HCT116 (cell line): ENCODE data around the gene PRIMPOL. TPM values are rescaled to one million over a fixed set of nuclear protein-coding genes. Genes with fewer than 3 reads are reported as not detected.

ENCODE experiments used
- ATAC-seq: fragments of 200-7000 bp; cut with Tn5 transposase; 2 replicates; pipeline ENCODE4 v1.9.1; 2020; ENCODE audit warnings: mild to moderate bottlenecking, moderate library complexity
- BruUV-seq: library from RNA; stranded (reverse); fragments of 400-500 nt; replicated peaks from 2 replicates; lab custom pipeline; 2021; lab: Mats Ljungman, UMichigan
- CTCF ChIA-PET: fragments of 300-600 bp; sonication (Branson Sonifier 250); formaldehyde crosslinking; loops from one replicate; lab custom pipeline; 2021; ENCODE audit warnings: antibody characterized with exemption; lab: Charles Lee
- POLR2A ChIA-PET: fragments of 300-600, 350-600 bp; sonication (Branson Sonifier 250); formaldehyde crosslinking; loops from one replicate; lab custom pipeline; 2021; ENCODE audit warnings: antibody characterized with exemption; lab: Charles Lee
- RAD21 ChIA-PET, 2 experiments: fragments of 300-600 bp; sonication (Branson Sonifier 250); formaldehyde crosslinking; loops; one replicate each; lab custom pipeline; 2023; ENCODE audit warnings: low total read pairs in 2 of 2; ENCODE audit not compliant: uncharacterized antibody in 2 of 2, unreplicated experiment in 2 of 2, low non-redundant PET in 1 of 2; lab: Charles Lee
- DNase-seq: peaks from one replicate; pipeline ENCODE4 v3.0.0-alpha.2; 2010; ENCODE audit warnings: low read depth, low spot score
- H2AFZ ChIP-seq: fragments of 200-600 bp; shearing (Covaris generic), sonication (generic); 2 replicates; pipeline ENCODE4 v1.6.1; 2017; ENCODE audit warnings: low read depth, mixed run types, mixed read lengths, antibody characterized with exemption, low read length; ENCODE audit not compliant: poor library complexity, severe bottlenecking
- H3K27ac ChIP-seq: 2 replicates; pipeline ENCODE4 v1.5.1; 2012; ENCODE audit warnings: low read depth, low read length
- H3K27me3 ChIP-seq: fragments of 200-600 bp; sonication (generic); 2 replicates; pipeline ENCODE4 v1.6.1; 2016; ENCODE audit warnings: mixed run types, low read length, mixed read lengths; ENCODE audit not compliant: insufficient read depth
- H3K36me3 ChIP-seq, 2 experiments: fragments of 200-500 bp in 1 of 2; fragments of 200-600 bp in 1 of 2; sonication (Bioruptor generic) in 1 of 2; sonication (generic) in 1 of 2; 2 replicates each; pipeline versions ENCODE4 v1.5.1 to v1.6.1; 2014 to 2016; ENCODE audit warnings: low read length in 2 of 2, inconsistent platforms in 1 of 2, mixed read lengths in 1 of 2, mixed run types in 1 of 2; ENCODE audit not compliant: insufficient read depth in 2 of 2, control insufficient read depth in 1 of 2
- H3K4me1 ChIP-seq, 2 experiments: fragments of 200-600 bp in 1 of 2; sonication (generic) in 1 of 2; 2 replicates each; pipeline versions ENCODE4 v1.5.1 to v1.6.1; 2012 to 2017; ENCODE audit warnings: low read length in 2 of 2, inconsistent platforms in 1 of 2, mild to moderate bottlenecking in 1 of 2, mixed read lengths in 1 of 2, mixed run types in 1 of 2, moderate library complexity in 1 of 2; ENCODE audit not compliant: insufficient read depth in 2 of 2, control insufficient read depth in 1 of 2
- H3K4me2 ChIP-seq: fragments of 200-600 bp; sonication (generic); 2 replicates; pipeline ENCODE4 v1.6.1; 2017; ENCODE audit warnings: mixed run types, low read length, mixed read lengths
- H3K4me3 ChIP-seq, 2 experiments: fragments of 200-600 bp in 1 of 2; sonication (generic) in 1 of 2; replicated peaks in 1 of 2; 2 replicates each; pipeline ENCODE4 v1.5.1; 2011 to 2016; ENCODE audit warnings: low read length in 2 of 2, control low read depth in 1 of 2, low read depth in 1 of 2, mild to moderate bottlenecking in 1 of 2, mixed read lengths in 1 of 2, mixed run types in 1 of 2
- H3K79me2 ChIP-seq: fragments of 200-600 bp; sonication (generic); 2 replicates; pipeline ENCODE4 v1.6.1; 2017; ENCODE audit warnings: mild to moderate bottlenecking, mixed run types, low read length, moderate library complexity, mixed read lengths; ENCODE audit not compliant: insufficient read depth
- H3K9ac ChIP-seq: fragments of 200-600 bp; sonication (generic); 2 replicates; pipeline ENCODE4 v1.6.1; 2016; ENCODE audit warnings: low read length, mixed read lengths
- H3K9me2 ChIP-seq: fragments of 200-600 bp; sonication (generic), shearing (Covaris generic); 2 replicates; pipeline ENCODE4 v1.6.1; 2017; ENCODE audit warnings: mixed run types, mild to moderate bottlenecking, moderate library complexity; ENCODE audit not compliant: insufficient read depth
- H3K9me3 ChIP-seq, 2 experiments: fragments of 200-500 bp in 1 of 2; fragments of 200-600 bp in 1 of 2; sonication (Bioruptor generic) in 1 of 2; sonication (generic) in 1 of 2; 2 replicates each; pipeline ENCODE4 v1.6.1; 2014 to 2017; ENCODE audit warnings: low read length in 2 of 2, mixed read lengths in 2 of 2, inconsistent platforms in 1 of 2, low read depth in 1 of 2, mild to moderate bottlenecking in 1 of 2, mixed run types in 1 of 2, moderate library complexity in 1 of 2; ENCODE audit not compliant: control insufficient read depth in 1 of 2, insufficient read depth in 1 of 2
- H4K20me1 ChIP-seq: fragments of 200-600 bp; sonication (generic), shearing (Covaris generic); 2 replicates; pipeline ENCODE4 v1.6.1; 2017; ENCODE audit warnings: mixed run types, mild to moderate bottlenecking, moderate library complexity; ENCODE audit not compliant: insufficient read depth
- CBX3 ChIP-seq: IDR thresholded peaks from 2 replicates; pipeline ENCODE4 v1.6.1; 2012; ENCODE audit warnings: low read depth
- CEBPB ChIP-seq: IDR thresholded peaks from 2 replicates; pipeline ENCODE4 v1.6.1; 2012; ENCODE audit warnings: low read depth
- EGR1 ChIP-seq: IDR thresholded peaks from 2 replicates; pipeline ENCODE4 v1.6.1; 2012; ENCODE audit warnings: low read depth
- ELF1 ChIP-seq: IDR thresholded peaks from 2 replicates; pipeline ENCODE4 v1.6.1; 2012; ENCODE audit warnings: low read depth, borderline replicate concordance
- JUND ChIP-seq: IDR thresholded peaks from 2 replicates; pipeline ENCODE4 v1.6.1; 2012
- POLR2A ChIP-seq: IDR thresholded peaks from 2 replicates; pipeline ENCODE4 v1.7.0; 2011; ENCODE audit warnings: borderline replicate concordance; ENCODE audit not compliant: insufficient read depth, insufficient read length; ENCODE audit errors: extremely low read depth
- POLR2AphosphoS5 ChIP-seq: IDR thresholded peaks from 2 replicates; pipeline ENCODE4 v1.6.1; 2011; ENCODE audit warnings: mild to moderate bottlenecking, low read depth, low read length, moderate library complexity
- RAD21 ChIP-seq: IDR thresholded peaks from 2 replicates; pipeline ENCODE4 v1.6.1; 2012; ENCODE audit warnings: low read depth, mild to moderate bottlenecking
- SP1 ChIP-seq: IDR thresholded peaks from 2 replicates; pipeline ENCODE4 v1.6.1; 2012; ENCODE audit warnings: low read depth
- TCF7L2 ChIP-seq: IDR thresholded peaks from 2 replicates; pipeline ENCODE4 v1.7.0; 2011; ENCODE audit warnings: borderline replicate concordance, inconsistent platforms; ENCODE audit not compliant: insufficient read depth, insufficient read length; ENCODE audit errors: extremely low read depth
- YY1 ChIP-seq: IDR thresholded peaks from 2 replicates; pipeline ENCODE4 v1.6.1; 2011; ENCODE audit warnings: low read length, low read depth, moderate library complexity, mild to moderate bottlenecking; ENCODE audit not compliant: insufficient replicate concordance; ENCODE audit errors: extremely low read depth
- intact Hi-C: fragments of 100-400 bp; cut with micrococcal nuclease; formaldehyde crosslinking; loops from 2 replicates; pipeline ENCODE4 v1.10.0; 2022
- total RNA-seq: library from RNA; stranded (reverse); gene quantifications from one replicate; pipeline ENCODE4 v1.2.1, GENCODE V29; 2021; ENCODE audit not compliant: unreplicated experiment

The PRIMPOL gene
- total RNA-seq, 1 experiment from 2014 or later, result 11.3 TPM

GRCh38 chr4:184689681-184690080, 40.1 kb downstream of the PRIMPOL start (continued):
- TF ChIP-seq POLR2A (no peak), EGR1 (no peak), JUND (no peak)
- TF ChIP-seq, all 23 proteins: peak for 0

- Histone ChIP-seq H3K9me3 (no peaks in the 10 kb centered on the region), H3K9me2 (no peaks in the 10 kb centered on the region), H3K4me1 (peaks cover 3 to 12% of the 10 kb centered on the region in 2 experiments; a peak in 2 of 4 replicates), H4K20me1 (no peaks in the 10 kb centered on the region), H3K79me2 (no peaks in the 10 kb centered on the region), H3K27ac (no peak overlapping the region), H3K4me3 (no peak overlapping the region), H3K4me2 (no peak overlapping the region), H3K36me3 (0 out of 4 replicates have a peak, but pooled peaks cover 0 to 2% of the 10 kb centered on the region in 2 experiments), H3K27me3 (no peaks in the 10 kb centered on the region), H3K9ac (no peak overlapping the region), H2AFZ (no peak overlapping the region)
- CTCF ChIA-PET, result no interaction called here
- DNase-seq, result no peak
- ATAC-seq, result no peak
- BruUV-seq, result no TSS peak
- intact Hi-C loops, result no loop called here
- RAD21 ChIA-PET, result no interaction called here
- TF ChIP-seq RAD21, result no peak
- TF ChIP-seq SP1, result no peak
- TF ChIP-seq CBX3, result no peak
- no peak for TF ChIP-seq YY1
- no peak for TF ChIP-seq ELF1
- no peak for TF ChIP-seq POLR2AphosphoS5
- no peak for TF ChIP-seq TCF7L2
- TF ChIP-seq POLR2A, result no peak
- no peak for TF ChIP-seq CEBPB
- TF ChIP-seq, all 23 proteins: peak for 0
- POLR2A ChIA-PET, result no interaction called here
Measured at GRCh38 chr4:184693056-184693455, 43.5 kb downstream of the PRIMPOL start.
